Measurements from ENCODE around the gene TBC1D32.
"Not testable (repeated sequence)": the region's sequence is repeated elsewhere in the genome, so short reads cannot be mapped to it uniquely, and the experiment has no call there.

TBC1D32 gene

DNA sequence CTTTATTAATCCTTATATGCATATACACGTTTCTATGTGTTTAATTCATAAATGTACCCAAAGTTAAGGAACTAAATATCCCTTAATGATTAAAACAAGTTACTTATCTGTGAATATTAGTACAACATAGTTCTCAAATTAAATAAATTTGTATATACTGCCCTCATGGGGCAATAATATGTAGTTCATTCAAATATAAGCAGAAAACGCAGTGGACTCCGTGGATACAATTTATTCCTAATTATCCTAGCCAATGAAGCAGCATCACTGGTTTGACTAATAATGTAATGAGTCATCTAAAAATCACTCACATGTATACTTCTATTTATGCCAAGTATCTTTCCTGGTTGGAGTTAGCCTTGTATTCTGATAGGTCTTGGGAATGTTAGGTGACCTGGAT lies 111.6 kb downstream of the TBC1D32 start:
- ATAC-seq = no peak

DNA sequence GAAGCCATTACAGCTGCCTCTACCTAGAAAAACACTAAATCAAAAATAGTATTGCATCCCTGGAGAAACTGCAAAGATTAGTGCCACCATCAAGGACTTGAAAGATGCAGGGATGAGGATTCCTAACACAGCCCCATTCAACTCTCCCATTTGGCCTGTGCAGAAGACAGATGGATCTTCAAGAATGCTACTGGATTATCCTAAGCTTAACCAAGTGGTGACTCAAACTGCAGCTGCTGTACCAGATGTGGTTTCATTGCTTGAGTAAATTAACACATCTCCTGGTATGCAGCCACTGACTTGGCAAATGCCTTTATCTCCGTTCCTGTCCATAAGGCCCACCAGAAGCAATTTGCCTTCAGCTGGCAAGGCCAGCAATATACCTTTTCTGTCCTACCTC lies 117.4 kb downstream of the TBC1D32 start:
- no peak for ATAC-seq

DNA sequence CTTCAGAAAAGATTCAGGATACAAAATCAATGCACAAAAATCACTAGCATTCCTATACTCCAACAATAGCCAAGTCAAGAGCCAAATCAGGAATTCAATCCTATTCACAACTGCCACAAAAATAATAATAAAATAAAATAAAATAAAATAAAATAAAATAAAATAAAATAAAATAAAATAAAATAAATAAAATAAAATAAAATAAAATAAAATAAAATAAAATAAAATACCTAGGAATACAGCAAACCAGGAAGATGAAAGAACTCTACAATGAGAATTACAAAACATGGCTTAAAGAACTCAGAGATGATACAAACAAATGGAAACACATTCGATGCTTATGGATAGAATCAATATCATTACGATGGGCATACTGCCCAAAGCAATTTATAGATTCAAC lies 120.9 kb downstream of the TBC1D32 start:
- ATAC-seq = not testable (repeated sequence)

DNA sequence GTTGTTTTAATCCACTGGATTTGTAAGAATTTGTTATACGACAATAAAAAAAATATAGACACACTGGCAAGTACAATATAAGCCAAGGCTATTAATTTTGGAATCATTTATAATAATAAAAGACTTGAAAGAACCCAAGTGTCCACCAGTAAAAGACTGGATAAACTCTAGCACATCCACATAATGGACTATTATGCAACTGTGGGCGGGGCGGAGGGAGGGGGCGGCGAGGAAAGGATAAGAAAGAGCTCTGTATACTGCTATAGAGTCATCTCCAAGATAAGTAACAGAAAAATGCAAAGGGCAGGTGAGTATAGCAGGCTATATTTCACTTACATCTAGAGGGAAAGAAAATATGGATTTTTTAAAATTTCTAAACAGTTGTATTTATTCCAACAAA lies 123.3 kb downstream of the TBC1D32 start:
- ATAC-seq = no peak

DNA sequence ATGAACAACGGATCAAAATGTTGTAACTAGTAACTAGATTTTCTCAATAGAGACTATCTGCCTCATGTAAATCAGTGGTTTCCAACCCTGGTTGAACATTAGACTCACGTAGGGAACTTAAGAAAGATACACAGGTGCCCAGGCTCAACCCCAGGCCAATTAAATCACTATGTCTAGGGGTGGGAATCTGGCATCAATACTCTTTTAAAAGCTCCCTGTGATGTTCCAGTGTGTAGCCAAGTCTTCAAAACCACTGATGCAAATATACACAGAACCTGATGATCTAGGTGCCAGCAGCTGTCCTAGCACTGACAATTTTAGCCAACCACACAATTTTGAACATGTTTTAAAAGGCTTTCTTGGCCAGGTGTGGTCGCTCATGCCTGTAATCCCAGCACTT lies 128.7 kb downstream of the TBC1D32 start:
- ATAC-seq = no peak

DNA sequence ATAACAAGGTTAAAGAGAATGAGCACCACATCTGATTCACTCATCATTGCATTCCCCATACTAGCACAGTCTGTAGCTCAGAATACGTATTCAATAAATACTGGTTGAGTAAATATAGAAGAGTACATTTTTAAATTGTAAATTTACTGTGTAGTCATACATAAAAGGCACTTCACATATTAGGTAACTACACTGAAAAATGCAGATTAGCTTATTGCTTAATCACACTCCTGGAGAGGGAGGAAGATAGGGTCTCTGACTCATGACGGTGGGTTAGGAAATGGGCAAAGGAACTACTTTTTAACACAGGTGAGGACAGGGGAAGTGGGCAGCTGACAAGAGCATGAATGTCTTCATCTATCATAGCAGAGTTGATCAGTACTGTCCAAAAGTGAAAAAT lies 133.2 kb downstream of the TBC1D32 start:
- no peak for ATAC-seq

DNA sequence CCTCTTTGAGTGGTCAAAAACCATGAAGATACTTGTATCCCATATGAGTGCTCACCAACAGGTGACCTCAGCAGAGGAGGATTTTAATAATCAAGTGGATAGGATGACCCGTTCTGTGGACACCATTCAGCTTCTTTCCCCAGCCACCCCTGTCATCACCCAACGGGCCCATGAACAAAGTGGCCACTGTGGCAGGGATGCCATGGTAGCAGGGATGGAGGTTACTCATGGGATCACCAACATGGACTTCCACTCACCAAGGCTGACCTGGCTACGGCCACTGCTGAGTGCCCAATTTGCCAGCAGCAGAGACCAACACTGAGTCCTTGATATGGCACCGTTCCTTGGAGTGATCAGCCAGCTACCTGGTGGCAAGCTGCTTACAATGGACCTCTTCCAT lies 138.2 kb downstream of the TBC1D32 start:
- ATAC-seq = not testable (repeated sequence)

DNA sequence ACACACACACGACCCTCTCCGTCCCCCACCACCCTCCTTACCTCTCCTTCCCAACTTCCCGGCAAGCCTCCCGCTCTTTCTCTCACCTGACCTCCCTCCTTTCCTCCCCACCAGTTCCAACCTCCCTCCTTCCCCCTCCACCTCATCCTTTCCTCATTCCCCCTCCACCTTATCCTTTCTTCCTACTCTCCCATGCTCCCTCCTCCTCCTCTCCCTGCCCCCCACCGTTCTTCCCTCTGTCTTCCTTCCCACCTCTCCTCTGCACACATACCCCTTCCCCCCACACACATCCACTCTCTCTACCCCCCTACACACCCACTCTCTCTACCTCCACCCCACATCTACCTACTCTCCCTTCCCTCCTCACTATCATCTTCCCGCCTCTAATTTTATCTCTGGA lies 144.2 kb downstream of the TBC1D32 start:
- no peak for ATAC-seq

DNA sequence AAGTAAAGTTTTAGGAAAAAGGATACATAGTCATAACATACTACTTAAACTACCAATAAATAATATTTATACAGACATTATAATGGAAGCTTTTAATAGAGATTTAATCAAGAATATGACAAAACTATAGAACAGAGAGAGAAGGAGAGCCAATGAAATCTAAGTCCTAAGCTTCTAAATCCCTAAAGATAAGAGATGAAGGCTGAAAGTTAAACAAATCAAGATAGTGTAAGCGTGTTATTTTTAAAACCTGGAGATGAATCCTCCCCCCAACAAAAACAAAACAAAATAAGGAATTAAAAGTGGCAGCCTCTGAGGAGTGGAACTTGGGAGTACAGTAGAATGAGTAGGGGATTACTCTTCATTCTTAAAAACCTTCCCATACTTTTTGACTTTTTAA lies 145.9 kb downstream of the TBC1D32 start:
- ATAC-seq = no peak

DNA sequence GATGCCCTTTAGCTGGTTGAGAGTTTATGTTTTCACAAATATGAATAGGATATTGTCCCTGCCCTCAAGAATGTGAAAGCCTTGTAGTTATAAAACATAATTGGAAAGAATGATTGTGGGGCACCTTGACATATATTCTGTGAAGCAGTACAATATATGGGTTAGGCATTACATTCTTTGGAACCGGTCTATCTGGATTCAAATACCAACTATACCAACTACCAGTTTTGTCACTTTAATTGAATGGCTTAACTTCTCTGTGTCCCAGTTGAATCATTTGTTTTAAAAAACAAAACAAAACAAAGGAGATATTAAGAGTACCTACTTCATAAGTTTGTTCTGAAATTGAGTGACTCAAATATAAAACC lies 146.5 kb downstream of the TBC1D32 start:
- no peak for ATAC-seq

DNA sequence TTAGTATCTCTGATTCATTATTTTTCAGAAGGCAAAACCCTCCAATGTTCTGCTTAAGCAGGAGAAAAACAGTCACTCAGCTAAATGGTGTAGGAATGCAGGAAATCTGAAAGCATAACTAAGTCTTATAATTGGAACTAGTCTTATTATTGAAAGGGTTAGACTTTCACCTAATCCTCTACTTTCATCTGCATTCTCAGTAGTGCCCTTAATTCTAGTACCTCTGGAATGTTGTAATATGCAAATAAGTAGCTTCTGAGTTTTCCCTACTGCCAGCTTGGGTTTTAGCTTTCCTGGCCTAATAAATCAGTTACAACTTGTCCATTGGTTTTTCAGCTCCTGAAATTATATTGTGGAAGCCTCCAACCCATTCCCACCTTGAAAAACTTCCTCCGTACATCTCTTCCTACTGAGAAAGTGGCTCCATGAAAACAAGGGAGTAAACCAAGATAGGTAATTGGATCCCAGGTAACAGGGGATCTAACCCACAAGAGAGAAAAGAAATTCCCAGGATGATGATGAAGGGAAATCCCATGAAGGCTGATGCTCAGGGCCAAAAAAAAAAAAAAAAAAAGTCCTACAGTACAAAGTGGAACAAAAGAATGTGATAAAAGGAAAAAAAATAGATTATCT lies 147.0 kb downstream of the TBC1D32 start:
- ATAC-seq = no peak

DNA sequence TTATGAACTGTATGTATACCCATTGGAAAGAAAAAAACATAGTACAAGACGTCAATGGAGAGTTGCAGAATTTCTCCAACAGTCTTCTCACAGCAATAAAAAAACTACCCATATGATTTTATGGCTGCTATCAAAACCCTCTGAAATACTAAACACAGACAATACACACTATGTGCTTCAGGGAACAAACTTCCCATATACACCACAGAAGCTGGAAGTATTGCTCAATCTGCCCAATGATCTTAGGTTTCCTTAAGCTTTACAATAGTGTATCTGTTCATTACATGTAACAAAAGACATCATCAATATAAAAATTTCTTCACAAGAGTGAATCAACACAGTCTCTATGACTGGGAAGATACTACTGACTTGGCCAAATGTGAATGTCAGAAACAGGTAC lies 150.5 kb downstream of the TBC1D32 start:
- ATAC-seq = no peak

DNA sequence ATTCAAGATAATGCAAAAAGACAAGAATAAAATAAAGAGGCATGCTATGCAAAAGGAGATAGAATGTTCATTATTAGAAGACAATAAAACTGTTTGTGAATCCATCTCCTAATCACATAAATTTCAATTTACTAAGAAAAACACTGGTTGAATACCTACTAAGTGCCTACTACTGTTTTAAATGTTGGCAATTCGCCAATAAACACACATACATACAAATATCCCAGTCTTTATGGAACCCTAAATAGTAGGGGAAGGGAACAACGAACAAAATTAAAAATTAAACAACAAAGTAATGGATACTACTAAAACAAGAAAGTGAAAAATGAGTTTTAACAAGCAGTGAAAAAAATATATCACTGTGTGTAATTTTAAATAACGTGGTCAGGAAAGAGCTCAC lies 158.5 kb downstream of the TBC1D32 start:
- ATAC-seq = no peak

DNA sequence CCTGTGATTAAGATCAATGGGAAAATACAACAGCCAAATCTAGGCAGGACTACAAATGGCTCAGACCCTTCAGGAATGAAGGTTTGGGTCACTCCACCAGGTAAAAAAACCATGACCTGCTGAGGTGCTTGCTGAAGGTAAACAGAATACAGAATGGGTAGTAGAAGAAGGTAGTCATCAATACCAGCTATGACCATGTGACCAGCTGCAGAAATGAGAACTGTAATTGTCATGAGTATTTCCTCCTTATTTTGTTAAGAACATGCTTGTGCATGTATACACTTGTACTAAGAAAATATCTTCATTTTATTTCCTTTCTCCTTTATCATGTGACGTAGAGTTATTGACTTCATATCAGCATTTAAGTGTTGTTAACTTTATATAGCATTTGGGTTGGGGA lies 161.8 kb downstream of the TBC1D32 start:
- ATAC-seq = not testable (repeated sequence)

DNA sequence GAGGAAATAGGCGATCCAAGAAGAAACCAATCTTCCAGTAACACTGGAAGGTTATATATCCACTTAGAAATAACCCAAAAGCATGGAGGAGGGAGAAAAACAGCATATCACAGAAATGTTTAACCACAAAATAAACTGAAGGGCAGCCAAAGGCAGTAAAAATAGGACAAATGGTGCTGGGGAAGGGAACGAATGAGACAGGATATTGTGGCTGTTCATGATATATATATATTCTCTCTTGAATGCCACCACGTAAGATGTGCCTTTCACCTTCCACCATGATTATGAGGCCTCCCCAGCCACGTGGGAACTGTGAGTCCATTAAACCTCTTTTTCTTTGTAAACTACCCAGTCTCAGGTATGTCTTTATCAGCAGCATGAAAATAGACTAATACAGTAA lies 162.4 kb downstream of the TBC1D32 start:
- no peak for ATAC-seq

DNA sequence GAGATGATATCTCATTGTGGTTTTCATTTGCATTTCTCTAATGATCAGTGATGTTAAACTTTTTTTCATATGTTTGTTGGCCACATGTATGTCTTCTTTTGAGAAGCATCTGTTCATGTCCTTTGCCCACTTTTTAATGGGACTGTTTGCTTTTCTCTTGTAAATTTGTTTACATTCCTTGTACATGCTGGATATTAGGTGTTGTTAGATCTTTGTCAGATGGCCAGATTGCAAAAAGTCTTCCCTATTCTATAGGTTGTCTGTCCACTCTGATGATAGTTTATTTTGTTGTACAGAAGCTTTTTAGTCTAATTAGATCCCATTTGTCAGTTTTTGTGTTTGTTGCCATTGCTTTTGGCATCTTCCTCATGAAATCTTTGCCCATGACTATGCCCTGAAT lies 172.4 kb downstream of the TBC1D32 start:
- ATAC-seq = no peak

DNA sequence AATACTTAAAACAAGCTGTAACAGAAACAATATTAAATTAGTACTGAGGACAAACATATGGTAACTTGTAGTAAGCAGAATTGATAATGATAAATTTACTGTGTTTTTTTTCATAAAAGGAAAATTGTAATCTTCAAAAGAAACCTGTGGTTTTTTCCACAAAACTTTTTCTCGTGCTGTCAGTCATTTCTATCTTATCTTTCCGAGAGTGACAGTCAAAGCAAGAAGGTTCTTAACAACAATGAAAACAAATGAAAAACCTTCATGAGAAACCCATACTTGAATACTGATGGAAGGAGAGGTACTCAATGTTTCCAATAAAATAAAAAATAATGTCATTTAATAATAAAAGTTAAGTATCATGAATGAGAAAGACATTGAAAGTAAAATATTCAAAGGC lies 174.0 kb downstream of the TBC1D32 start:
- no peak for ATAC-seq

DNA sequence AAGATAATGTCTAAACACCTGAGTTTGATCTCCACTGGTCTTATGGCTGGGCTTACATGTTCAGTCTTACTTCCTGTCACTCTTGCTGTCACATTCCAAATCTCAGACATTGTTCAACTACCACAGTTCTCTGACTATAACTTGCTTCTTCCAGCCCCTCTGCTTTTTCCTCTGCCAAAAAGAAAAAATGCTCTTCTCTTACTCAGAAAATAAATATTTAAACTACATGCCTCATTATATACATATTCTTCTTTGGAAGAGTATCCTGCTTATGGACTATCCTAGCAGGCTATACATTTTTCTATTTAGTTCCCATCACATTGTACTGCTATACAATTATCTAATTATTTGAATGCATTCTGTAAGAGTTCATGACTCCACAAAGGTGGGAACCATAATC lies 175.4 kb downstream of the TBC1D32 start:
- no peak for ATAC-seq

DNA sequence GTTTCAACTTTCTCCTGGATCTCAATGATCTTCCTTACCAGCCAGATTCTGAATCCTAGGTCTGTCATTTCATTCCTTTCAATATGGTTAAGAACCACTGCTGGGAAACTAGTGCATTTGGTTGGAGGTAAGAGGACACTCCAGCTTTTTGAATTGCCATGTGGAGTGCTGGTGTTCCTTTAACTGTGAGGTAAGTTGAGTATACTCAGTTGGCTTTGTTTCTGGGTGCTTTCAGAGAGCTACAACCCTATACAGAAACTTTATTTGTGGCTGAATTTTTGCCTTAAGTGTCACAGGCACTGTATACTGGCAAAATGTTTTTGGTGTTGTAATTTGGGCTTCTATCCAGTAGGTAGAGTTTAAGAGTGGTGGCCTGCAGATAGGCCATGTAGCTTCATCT lies 175.8 kb downstream of the TBC1D32 start:
- ATAC-seq = no peak

DNA sequence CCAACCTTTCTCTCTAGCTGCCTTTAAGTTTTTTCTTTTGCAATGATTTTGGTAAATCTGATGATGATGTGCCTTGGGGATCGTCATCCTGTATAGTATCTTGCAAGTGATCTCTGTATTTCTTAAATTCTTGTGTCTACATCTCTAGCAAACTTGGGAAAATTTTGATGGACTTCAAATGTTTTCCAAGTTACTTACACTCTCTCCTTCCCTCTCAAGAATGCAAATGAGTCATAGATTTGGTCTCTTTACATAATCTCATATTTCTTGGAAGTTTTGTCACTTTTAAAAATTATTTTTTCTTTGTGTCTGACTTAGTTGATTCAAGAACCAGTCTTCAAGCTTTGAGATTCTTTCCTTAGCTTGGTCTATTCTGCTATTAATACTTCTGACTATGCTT lies 176.4 kb downstream of the TBC1D32 start:
- ATAC-seq = no peak

DNA sequence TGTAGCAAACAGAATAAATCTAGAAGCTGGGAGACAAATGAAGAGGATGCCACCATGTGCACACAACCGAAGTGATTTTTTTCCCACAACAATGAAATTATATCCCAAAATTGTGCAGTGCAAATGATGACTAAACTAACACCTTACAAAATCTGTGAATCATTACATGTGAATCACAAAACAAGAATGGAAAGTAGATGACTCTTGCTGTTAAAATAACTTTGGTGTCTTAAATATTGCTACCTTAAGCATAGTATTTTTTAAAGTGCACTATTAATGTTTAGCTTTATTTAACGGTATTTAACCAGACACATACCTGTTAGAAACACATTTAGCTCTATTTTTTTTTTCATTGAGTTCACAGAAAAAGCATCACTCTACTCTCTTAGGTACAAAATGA lies 190.8 kb downstream of the TBC1D32 start:
- ATAC-seq = no peak

DNA sequence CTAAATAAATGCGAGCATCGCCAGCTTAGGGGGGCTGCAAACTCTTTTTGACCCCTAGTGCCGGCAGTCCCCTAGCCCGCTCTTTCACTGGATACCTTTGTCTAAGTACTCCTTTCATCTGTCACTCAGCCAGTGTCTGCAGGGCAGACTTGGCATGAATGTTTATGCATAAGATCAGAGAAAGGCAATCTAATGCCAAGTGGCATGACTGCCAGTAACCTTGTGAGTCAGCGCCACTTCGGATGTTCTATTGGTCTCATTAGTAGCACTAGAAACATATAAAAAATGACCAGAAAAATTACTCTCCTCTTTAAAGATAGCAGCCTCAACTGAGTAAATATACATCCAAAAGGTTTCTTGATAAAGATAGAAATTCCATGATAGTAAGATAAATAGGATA lies 192.2 kb downstream of the TBC1D32 start:
- ATAC-seq = no peak

DNA sequence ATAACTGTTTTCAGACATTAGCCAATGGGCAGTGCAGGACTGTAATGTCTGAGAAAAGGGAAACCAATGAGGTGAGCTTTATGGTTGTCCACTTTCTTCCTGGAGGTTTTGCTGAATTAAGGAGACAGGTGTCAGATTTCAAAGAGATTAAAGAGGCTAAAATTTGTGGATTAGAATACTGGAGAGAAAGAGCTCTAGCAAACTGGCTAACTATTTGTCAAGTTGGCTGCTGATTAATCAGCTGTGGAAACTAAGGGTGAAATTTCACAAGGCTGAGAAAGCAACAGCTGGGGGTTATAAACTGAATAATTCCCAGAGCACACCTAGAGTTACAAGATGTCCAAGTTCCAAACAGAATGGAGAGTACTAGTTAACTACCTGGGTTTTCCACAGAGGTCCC lies 198.9 kb downstream of the TBC1D32 start:
- ATAC-seq = no peak

DNA sequence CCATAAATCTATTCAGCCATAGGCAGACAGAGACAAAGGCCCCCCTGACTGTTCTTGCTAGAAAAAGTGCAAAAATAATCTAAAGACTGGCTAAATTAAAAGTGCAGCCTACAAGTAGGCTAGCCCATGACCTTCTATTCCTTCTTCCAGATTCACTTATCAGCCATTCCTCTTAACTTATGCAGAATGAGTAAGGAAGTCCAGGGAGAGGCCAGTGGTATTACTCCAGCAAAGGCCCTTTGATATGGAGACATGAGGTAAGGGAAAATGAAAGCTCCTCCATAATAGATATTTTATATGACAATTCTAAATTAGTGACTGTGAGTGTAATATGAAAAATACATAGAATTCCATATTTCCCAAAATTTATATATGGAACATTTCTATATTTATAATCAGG lies 199.4 kb downstream of the TBC1D32 start:
- no peak for ATAC-seq

DNA sequence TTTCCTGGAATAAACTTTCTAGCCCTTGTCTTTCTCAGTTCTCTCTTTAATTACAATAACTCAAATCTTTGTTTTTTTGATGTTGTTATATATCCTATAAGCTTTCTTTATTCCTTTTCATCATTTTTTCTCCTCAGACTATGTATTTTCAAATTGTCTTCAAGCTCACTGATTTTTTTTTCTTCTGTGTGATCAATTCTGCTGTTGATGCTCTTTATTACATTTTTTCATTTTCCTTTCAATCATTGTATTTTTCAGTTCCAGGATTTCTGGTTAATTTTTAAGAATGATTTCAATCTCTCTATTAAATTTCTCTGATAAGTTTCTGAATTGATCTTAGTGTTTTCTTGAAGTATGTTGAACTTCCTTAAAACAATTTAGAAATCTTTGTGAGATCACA lies 209.7 kb downstream of the TBC1D32 start:
- no peak for ATAC-seq

DNA sequence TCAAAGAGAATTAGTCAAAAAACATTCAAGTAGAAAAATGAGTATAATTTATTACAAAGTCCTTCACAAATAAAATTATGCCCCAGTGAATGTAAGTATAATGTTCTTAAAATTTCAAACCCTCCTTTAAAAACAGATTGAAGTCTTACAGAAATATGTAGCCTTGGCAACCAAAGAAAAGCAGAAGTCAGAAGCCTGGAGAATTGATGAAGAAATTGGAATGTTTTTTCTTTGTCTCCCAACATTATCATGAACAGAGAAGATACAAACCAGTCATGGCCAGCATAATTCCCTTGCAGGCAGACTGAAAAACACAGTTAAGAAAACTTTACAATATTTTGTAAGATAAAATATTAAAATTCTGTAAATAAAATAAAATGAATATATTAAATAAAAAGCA lies 221.9 kb downstream of the TBC1D32 start:
- ATAC-seq = no peak

Data from activated CD4-positive, CD25-positive, alpha-beta regulatory T cell treated with anti-CD3 and anti-CD28 coated beads, Interleukin-2, amount 50 U/mL, for 24 hours (primary cell).